ENCODE measurements around the gene AFF2. TPM values are rescaled to one million over a fixed set of nuclear protein-coding genes. Genes with fewer than 3 reads are reported as not detected.

AFF2 gene
- total RNA-seq, result 7.0 TPM
- polyA plus RNA-seq, result 0.24 TPM

GRCh38 chrX:148500423-148501385 is at the start of gene AFF2:
AFF2 (plus strand) TSS chrX:148500617; CDS start chrX:148501098, 481 bp downstream.
- Histone ChIP-seq H3K27ac (ENCODE audit: low read depth) (no peak within 1 kb of the TSS), H3K4me1 (ENCODE audit: insufficient read depth) (no peaks in the 10 kb centered on the region), H3K36me3 (ENCODE audit: insufficient read depth) (no peaks in the 10 kb centered on the region), H3K4me3 (ENCODE audit: low read depth, low read length) (peak within 1 kb of the TSS; percentile 55)
- DNase-seq (ENCODE audit: extremely low spot score), result no peak
- WGBS, result under 1% methylated on average over 81 of the region's 115 CpGs

DNA sequence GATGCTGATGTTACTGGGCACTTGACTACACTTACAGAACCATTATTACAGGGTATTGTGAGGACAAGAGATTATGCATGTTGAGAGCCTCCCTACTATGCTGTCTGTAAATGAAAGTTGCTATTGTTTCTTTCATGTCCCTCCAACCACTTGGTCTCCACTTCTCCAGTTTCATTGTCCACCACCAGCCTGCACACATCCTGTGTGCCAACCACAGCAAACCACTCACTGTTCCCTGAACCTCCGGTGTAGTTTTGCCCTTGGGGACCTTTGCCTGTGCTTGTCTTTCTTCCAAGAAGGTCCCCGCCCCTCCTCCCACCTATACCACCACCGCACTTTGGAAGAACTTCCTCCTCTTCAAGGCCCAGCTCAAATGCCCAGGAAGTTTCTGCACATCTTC is 43.1 kb upstream of the AFF2 start:
- H3K36me3 ChIP-seq (ENCODE audit: insufficient read depth), result no peaks in the 10 kb centered on the region
- 74% methylated on average over 3 of the region's 3 CpGs for WGBS
- H3K4me1 ChIP-seq (ENCODE audit: insufficient read depth), result no peaks in the 10 kb centered on the region
- H3K27ac ChIP-seq (ENCODE audit: low read depth), result no peak overlapping the region
- H3K4me3 ChIP-seq (ENCODE audit: low read depth, low read length), result no peak overlapping the region
- no peak for DNase-seq (ENCODE audit: extremely low spot score)

DNA sequence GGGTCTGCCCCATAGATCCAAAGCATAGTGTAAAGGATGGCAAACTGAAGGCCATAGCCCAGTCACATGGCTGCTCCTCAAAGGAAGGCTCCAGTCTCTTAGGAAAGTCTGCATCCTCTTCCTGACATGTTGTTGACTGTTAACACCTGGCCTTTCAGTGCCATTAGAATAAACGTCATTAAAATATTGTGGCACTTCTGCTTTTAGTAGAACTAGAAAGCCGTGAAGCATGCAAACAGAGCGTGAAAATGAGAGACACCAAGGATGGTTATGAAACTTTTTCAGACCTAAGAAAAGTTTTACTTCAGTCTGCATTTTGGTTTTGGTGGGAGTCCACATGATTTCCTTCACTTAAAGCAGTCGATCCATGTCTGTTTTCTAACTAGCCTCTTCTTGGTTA is 41.1 kb upstream of the AFF2 start:
- Histone ChIP-seq H3K36me3 (ENCODE audit: insufficient read depth) (no peaks in the 10 kb centered on the region), H3K4me1 (ENCODE audit: insufficient read depth) (no peaks in the 10 kb centered on the region), H3K27ac (ENCODE audit: low read depth) (no peak overlapping the region), H3K4me3 (ENCODE audit: low read depth, low read length) (no peak overlapping the region)
- WGBS, result 61% methylated on average over 4 of the region's 4 CpGs
- DNase-seq (ENCODE audit: extremely low spot score), result no peak

DNA sequence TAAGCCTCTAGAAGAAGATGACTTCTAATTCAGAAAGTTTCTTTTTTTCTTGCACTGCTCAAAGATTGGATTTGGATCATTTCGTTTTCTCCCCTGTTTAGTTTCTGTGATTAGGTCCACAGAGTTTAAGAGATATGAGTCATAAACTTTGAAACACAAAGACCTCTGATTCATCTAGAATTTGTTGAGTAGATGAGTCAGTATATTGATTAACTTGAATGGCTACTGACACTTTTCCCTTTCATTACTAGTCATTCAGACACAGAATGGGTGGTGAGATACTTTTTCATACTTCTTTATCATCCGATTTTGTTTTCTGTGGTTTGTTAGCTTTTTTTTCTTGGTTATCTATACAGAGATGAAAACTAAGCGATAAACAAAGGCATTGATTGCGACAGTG is 34.1 kb upstream of the AFF2 start:
- H3K4me3 ChIP-seq (ENCODE audit: low read depth, low read length), result no peak overlapping the region
- DNase-seq (ENCODE audit: extremely low spot score), result no peak
- H3K4me1 ChIP-seq (ENCODE audit: insufficient read depth), result no peaks in the 10 kb centered on the region
- no peak overlapping the region for H3K27ac ChIP-seq (ENCODE audit: low read depth)
- H3K36me3 ChIP-seq (ENCODE audit: insufficient read depth), result no peaks in the 10 kb centered on the region
- WGBS, result 66% methylated on average over 4 of the region's 4 CpGs

DNA sequence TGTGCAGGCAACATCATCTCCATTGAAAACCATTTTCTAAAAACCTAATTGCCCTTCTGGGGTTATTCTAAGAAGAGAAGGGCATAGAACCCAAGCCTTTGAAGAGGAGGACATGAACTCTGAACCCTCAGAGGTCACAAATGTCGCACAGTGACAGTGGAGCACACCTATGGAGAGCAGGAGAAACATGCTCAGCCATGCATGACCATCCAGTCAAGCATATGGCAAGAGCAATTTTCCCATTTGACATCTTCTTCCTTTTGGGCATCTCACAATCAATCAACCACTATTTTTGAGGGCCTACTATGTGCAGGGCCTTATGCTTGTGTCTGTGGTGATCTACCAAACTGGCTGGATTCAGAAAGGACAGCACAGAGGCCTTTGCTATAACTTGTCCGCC is 30.1 kb upstream of the AFF2 start:
- DNase-seq (ENCODE audit: extremely low spot score), result no peak
- Histone ChIP-seq H3K4me3 (ENCODE audit: low read depth, low read length) (no peak overlapping the region), H3K36me3 (ENCODE audit: insufficient read depth) (no peaks in the 10 kb centered on the region), H3K4me1 (ENCODE audit: insufficient read depth) (no peaks in the 10 kb centered on the region), H3K27ac (ENCODE audit: low read depth) (no peak overlapping the region)
- WGBS, result 76% methylated on average over 2 of the region's 2 CpGs

DNA sequence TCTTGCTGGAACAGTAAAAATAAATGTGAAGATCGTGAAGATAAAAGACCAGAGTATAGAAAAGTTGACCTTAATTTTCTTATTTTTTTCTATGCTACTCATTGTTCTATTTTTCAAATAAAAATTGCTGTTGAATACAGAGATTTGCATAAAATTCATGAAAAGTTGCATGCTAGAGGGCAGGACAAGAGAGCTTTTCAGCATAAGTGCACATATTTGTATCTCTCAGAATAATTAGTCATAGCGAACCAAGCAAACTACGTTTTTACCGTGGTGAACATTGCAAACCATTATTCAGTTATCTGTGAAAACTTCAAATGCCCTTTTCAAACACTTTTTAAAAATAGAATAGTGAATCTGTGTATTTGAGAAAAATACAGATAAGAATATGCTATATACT is 26.4 kb upstream of the AFF2 start:
- H3K27ac ChIP-seq (ENCODE audit: low read depth), result no peak overlapping the region
- 64% methylated on average over 4 of the region's 4 CpGs for WGBS
- no peak for DNase-seq (ENCODE audit: extremely low spot score)
- H3K4me1 ChIP-seq (ENCODE audit: insufficient read depth), result no peaks in the 10 kb centered on the region
- no peaks in the 10 kb centered on the region for H3K36me3 ChIP-seq (ENCODE audit: insufficient read depth)
- H3K4me3 ChIP-seq (ENCODE audit: low read depth, low read length), result no peak overlapping the region

- no peak overlapping the region for H3K27ac ChIP-seq (ENCODE audit: low read depth)
- WGBS, result 90% methylated on average over 2 of the region's 2 CpGs
- no peaks in the 10 kb centered on the region for H3K36me3 ChIP-seq (ENCODE audit: insufficient read depth)
- H3K4me1 ChIP-seq (ENCODE audit: insufficient read depth), result no peaks in the 10 kb centered on the region
- H3K4me3 ChIP-seq (ENCODE audit: low read depth, low read length), result no peak overlapping the region
- DNase-seq (ENCODE audit: extremely low spot score), result no peak
These were observed 8.4 kb upstream of the AFF2 start for GRCh38 chrX:148492057-148492456.

DNA sequence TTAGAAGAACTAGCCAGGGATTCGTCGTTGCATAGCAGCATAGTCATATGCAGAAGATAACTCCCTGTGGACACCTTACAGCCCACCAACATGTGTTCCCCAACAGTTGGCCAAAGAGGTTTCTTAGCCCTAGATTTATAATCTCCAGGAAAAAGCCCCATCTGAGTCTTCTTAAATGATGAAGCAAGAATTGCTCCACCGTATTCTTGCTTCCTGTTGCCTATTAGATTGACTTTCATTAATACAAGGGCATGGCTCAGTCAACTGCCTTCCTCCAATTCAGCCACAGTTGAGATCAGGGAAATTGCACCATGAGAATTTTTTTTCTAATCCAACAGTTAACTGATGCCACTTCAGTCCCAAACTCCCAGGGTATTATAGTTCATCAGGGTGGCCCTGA is 5.2 kb upstream of the AFF2 start:
- Histone ChIP-seq H3K4me3 (ENCODE audit: low read depth, low read length) (no peak overlapping the region), H3K27ac (ENCODE audit: low read depth) (no peak overlapping the region), H3K36me3 (ENCODE audit: insufficient read depth) (no peaks in the 10 kb centered on the region), H3K4me1 (ENCODE audit: insufficient read depth) (no peaks in the 10 kb centered on the region)
- 79% methylated on average over 3 of the region's 3 CpGs for WGBS
- DNase-seq (ENCODE audit: extremely low spot score), result no peak

DNA sequence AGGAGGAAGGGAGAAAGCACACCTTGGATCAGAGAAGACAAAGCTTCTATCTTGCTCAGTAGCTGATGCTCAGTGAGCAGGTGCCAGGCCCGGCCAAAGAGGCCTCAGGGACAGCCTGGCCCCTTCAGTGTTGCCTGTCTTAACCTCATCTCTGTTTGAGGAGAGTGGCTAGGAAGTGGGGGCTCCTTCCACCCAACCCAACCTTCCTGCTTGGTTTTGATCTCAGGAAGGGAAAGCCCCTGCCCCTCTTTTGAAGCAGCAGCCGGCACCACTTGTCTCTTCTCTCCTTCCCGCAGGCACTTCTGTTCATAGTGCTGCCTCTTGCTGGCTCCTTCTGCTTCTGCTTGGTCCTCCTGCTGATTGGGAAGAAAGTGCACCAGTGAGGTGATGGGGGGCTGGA is 2.4 kb upstream of the AFF2 start:
- Histone ChIP-seq H3K4me3 (ENCODE audit: low read depth, low read length) (no peak overlapping the region), H3K27ac (ENCODE audit: low read depth) (no peak overlapping the region), H3K36me3 (ENCODE audit: insufficient read depth) (no peaks in the 10 kb centered on the region), H3K4me1 (ENCODE audit: insufficient read depth) (no peaks in the 10 kb centered on the region)
- no peak for DNase-seq (ENCODE audit: extremely low spot score)
- WGBS, result 69% methylated on average over 3 of the region's 3 CpGs

- no peaks in the 10 kb centered on the region for H3K36me3 ChIP-seq (ENCODE audit: insufficient read depth)
- no peak for DNase-seq (ENCODE audit: extremely low spot score)
- H3K4me3 ChIP-seq (ENCODE audit: low read depth, low read length), result peak overlapping the region; percentile 55
- 53% methylated on average over 35 of the region's 35 CpGs for WGBS
- H3K4me1 ChIP-seq (ENCODE audit: insufficient read depth), result no peaks in the 10 kb centered on the region
- H3K27ac ChIP-seq (ENCODE audit: low read depth), result no peak overlapping the region
These were observed 587 bp upstream of the AFF2 start for GRCh38 chrX:148499638-148500422.

GRCh38 chrX:148501386-148502066 is 1.1 kb downstream of the AFF2 start:
- Histone ChIP-seq H3K4me3 (ENCODE audit: low read depth, low read length) (peak overlapping the region; percentile 55), H3K36me3 (ENCODE audit: insufficient read depth) (no peaks in the 10 kb centered on the region), H3K27ac (ENCODE audit: low read depth) (no peak overlapping the region), H3K4me1 (ENCODE audit: insufficient read depth) (no peaks in the 10 kb centered on the region)
- WGBS, result 3% methylated on average over 42 of the region's 43 CpGs
- DNase-seq (ENCODE audit: extremely low spot score), result no peak

- no peak overlapping the region for H3K27ac ChIP-seq (ENCODE audit: low read depth)
- WGBS, result 65% methylated on average over 15 of the region's 15 CpGs
- no peaks in the 10 kb centered on the region for H3K36me3 ChIP-seq (ENCODE audit: insufficient read depth)
- DNase-seq (ENCODE audit: extremely low spot score), result no peak
- H3K4me3 ChIP-seq (ENCODE audit: low read depth, low read length), result no peak overlapping the region
- H3K4me1 ChIP-seq (ENCODE audit: insufficient read depth), result no peaks in the 10 kb centered on the region
These were observed 4.1 kb downstream of the AFF2 start for GRCh38 chrX:148504506-148504905.

DNA sequence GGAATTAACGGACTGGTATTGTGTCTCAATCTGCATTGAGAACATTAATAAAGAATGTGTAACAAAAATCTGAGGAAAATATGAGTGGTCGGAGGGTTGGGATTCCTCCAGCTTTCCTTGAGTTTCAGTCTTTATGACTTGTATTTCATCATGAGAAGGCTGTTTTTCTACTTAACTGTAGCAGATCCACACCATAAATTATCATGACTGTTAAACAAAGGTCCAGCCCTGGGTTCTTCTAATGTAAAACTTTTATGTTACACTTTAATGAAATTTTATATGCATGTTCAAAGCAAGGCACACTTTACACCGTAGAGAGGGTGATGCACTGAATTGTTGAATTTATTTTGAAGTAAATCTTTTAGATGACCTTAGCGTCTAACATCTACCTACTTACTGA is 7.0 kb downstream of the AFF2 start:
- Histone ChIP-seq H3K4me3 (ENCODE audit: low read depth, low read length) (no peak overlapping the region), H3K4me1 (ENCODE audit: insufficient read depth) (no peaks in the 10 kb centered on the region), H3K36me3 (ENCODE audit: insufficient read depth) (no peaks in the 10 kb centered on the region), H3K27ac (ENCODE audit: low read depth) (no peak overlapping the region)
- no peak for DNase-seq (ENCODE audit: extremely low spot score)
- 57% methylated on average over 4 of the region's 4 CpGs for WGBS
